Globus pallidus (tissue), 1 donor: ENCODE measurements around the gene PRSS23.
"Not testable (repeated sequence)": the region's sequence is repeated elsewhere in the genome, so short reads cannot be mapped to it uniquely, and the experiment has no call there.

Experiments
- DNase-seq: peaks from one replicate; pipeline ENCODE4 v3.0.0-alpha.2; 2015; ENCODE audit warnings: low spot score

PRSS23 gene

GRCh38 chr11:86814775-86815174 lies 14.4 kb downstream of the PRSS23 start:
- DNase-seq: no peak

- DNase-seq: no peak
Measured at GRCh38 chr11:86815726-86816125, 15.4 kb downstream of the PRSS23 start.

GRCh38 chr11:86816251-86816726 lies 15.9 kb downstream of the PRSS23 start:
- DNase-seq: no peak

GRCh38 chr11:86818462-86819192 lies 18.3 kb downstream of the PRSS23 start:
- peak; percentile 74 for DNase-seq

GRCh38 chr11:86824139-86824538 lies 23.8 kb downstream of the PRSS23 start:
- not testable (repeated sequence) for DNase-seq

- DNase-seq: not testable (repeated sequence)
Measured at GRCh38 chr11:86834376-86834775, 34.0 kb downstream of the PRSS23 start.

- DNase-seq: not testable (repeated sequence)
Measured at GRCh38 chr11:86844762-86845508, 44.6 kb downstream of the PRSS23 start.

- no peak for DNase-seq
Measured at GRCh38 chr11:86848132-86848531, 47.8 kb downstream of the PRSS23 start.

GRCh38 chr11:86849679-86850078 lies 49.3 kb downstream of the PRSS23 start:
- no peak for DNase-seq
